ENCODE data around the gene ATP9B. TPM values are rescaled to one million over a fixed set of nuclear protein-coding genes. Genes with fewer than 3 reads are reported as not detected.
A peak's percentile ranks its signal among the peaks of the same experiment; 100 is the strongest.

ATP9B gene
- total RNA-seq, 1 donor from 2014 or later, result 49.2 TPM

- Mint-ChIP-seq H3K27ac (peak overlapping the region; percentile 78), H3K9me3 (no peaks in the 10 kb centered on the region), H3K4me3 (peak overlapping the region; percentile 36), H3K36me3 (ENCODE audit: low read depth) (no peaks in the 10 kb centered on the region), H3K4me1 (peaks cover 17% of the 10 kb centered on the region), H3K27me3 (no peaks in the 10 kb centered on the region)
- ATAC-seq (ENCODE audit: low read depth) (peak; percentile 87), DNase-seq (peak; percentile 61)
- intact Hi-C loops (cut with micrococcal nuclease), result loop anchor here (2.0 to 10.0 kb wide), 2 partner anchors 178 to 582 kb away; partner anchors contain the start of gene ATP9B
- POLR2A ChIA-PET, result no interaction called here
- peak; percentile 47 for TF ChIP-seq CTCF (IDR thresholded peaks at IDR 0.05)
- CTCF ChIA-PET, result no interaction called here
Measured at GRCh38 chr18:79246309-79247108, 177.3 kb downstream of the ATP9B start.

DNA sequence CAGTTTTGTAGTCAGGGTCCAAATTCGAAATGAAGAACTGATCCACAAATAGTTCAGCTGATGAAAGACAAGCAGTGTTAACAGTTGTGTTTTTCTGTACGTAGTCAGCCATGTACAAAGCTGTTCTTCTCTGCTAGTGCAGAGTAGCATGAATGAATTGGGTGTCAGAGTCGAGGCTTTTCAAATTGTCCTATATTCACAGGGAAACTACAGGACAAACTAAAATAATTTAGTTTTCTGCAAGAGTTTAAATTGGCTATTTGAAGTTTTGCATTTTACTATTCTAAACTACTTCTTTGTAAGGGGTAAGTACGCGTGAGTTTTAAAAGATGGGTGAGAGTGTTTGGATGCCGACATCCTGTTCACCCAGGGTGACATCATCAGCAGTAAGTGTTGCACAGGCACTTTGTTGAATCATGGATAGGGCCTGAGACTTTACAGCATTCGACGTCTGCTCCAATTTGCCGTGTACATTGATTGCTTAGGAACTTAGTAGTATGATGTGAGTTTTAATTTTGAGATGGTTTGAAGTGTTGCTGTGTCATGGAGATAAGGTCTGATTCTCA is 179.4 kb downstream of the ATP9B start:
- peaks cover 12% of the 10 kb centered on the region for H3K36me3 Mint-ChIP-seq (ENCODE audit: low read depth)
- ATAC-seq (ENCODE audit: low read depth) (no peak), DNase-seq (no peak)
- no peak overlapping the region for H3K4me3 Mint-ChIP-seq
- no peak overlapping the region for H3K27ac Mint-ChIP-seq
- no peaks in the 10 kb centered on the region for H3K9me3 Mint-ChIP-seq
- H3K4me1 Mint-ChIP-seq, result peaks cover 6% of the 10 kb centered on the region
- POLR2A ChIA-PET, result no interaction called here
- H3K27me3 Mint-ChIP-seq, result no peaks in the 10 kb centered on the region
- CTCF ChIA-PET, result interaction anchor here (0.6 to 0.7 kb wide), 2 partner anchors 25 to 330 kb away, joined by 3 read pairs; no protein-coding TSS in a partner anchor
- TF ChIP-seq CTCF (IDR thresholded peaks at IDR 0.05), result no peak
- intact Hi-C loops (cut with micrococcal nuclease), result loop anchor here (10.0 kb wide), 1 partner anchor 584 kb away; no protein-coding TSS in a partner anchor

DNA sequence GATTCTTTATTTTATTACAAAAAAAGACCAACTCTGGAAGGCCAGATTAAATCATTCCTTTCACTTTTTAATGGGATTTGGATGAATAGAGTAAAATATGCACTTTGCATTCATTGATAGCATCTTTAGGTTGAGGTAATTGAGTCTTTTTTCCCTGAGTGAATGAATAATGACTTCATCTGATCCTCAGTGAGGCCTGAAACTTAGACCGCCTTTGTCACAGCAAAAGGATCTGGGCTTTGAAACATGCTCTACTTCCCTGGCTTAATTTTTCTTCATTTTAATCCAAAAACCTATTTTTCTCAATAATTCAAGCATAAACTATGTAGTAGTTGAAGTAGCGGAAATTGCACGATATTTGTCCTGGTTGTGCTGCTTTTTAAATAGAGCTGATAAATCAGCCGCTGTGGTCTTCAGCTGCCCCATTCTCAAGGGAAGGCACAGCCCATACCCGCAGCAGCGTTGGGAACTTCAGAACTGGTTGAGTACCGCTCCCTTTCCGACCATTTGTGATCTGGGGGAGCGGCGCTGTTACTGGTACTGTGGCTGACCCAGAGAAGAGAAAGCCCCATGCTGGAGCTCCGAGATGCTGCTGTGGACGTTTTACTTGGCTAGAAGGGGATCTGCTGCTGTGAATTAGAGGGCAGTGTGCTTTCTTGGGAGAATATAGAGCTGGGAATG is 181.2 kb downstream of the ATP9B start:
- Mint-ChIP-seq H3K27ac (no peak overlapping the region), H3K4me3 (no peak overlapping the region), H3K9me3 (no peaks in the 10 kb centered on the region), H3K27me3 (no peaks in the 10 kb centered on the region), H3K4me1 (peaks cover 4% of the 10 kb centered on the region), H3K36me3 (ENCODE audit: low read depth) (peaks cover 25% of the 10 kb centered on the region)
- CTCF ChIA-PET, result no interaction called here
- POLR2A ChIA-PET, result no interaction called here
- ATAC-seq (ENCODE audit: low read depth) (no peak), DNase-seq (no peak)
- TF ChIP-seq CTCF (IDR thresholded peaks at IDR 0.05), result no peak
- intact Hi-C loops (cut with micrococcal nuclease), result no loop called here

- H3K4me3 Mint-ChIP-seq, result no peak overlapping the region
- H3K4me1 Mint-ChIP-seq, result peaks cover 4% of the 10 kb centered on the region
- H3K36me3 Mint-ChIP-seq (ENCODE audit: low read depth), result peaks cover 28% of the 10 kb centered on the region
- ATAC-seq (ENCODE audit: low read depth) (no peak), DNase-seq (no peak)
- intact Hi-C loops (cut with micrococcal nuclease), result no loop called here
- no peaks in the 10 kb centered on the region for H3K9me3 Mint-ChIP-seq
- POLR2A ChIA-PET, result no interaction called here
- TF ChIP-seq CTCF (IDR thresholded peaks at IDR 0.05), result no peak
- CTCF ChIA-PET, result no interaction called here
- H3K27me3 Mint-ChIP-seq, result no peaks in the 10 kb centered on the region
- no peak overlapping the region for H3K27ac Mint-ChIP-seq
Measured at GRCh38 chr18:79251021-79251420, 181.8 kb downstream of the ATP9B start.
